HepG2 (cell line): Measurements from ENCODE around the gene PARP1. TPM values are rescaled to one million over a fixed set of nuclear protein-coding genes. Genes with fewer than 3 reads are reported as not detected.

Source experiments
- ATAC-seq: fragments of 200-7000 bp; cut with Tn5 transposase; 3 replicates; pipeline ENCODE4 v1.9.1; 2020; ENCODE audit warnings: mild to moderate bottlenecking, moderate library complexity
- BruUV-seq: library from RNA; stranded (reverse); fragments of 400-500 nt; replicated peaks from 2 replicates; lab custom pipeline; 2021; lab: Mats Ljungman, UMichigan
- CTCF ChIA-PET: fragments of 300-600 bp; formaldehyde crosslinking; extraction: SDS; loops from one replicate; lab custom pipeline; 2021; ENCODE audit warnings: low total read pairs, inconsistent platforms, low intra/inter-chr PET ratio; lab: Yijun Ruan, JAX
- POLR2A ChIA-PET: fragments of 350-600 bp; sonication (Branson Sonifier 250); formaldehyde crosslinking; loops from one replicate; lab custom pipeline; 2020; ENCODE audit warnings: antibody characterized with exemption, inconsistent platforms; lab: Yijun Ruan, JAX
- DNase-seq: peaks from one replicate; pipeline ENCODE4 v3.0.0-alpha.2; 2015; ENCODE audit warnings: low spot score
- FAIRE-seq: peaks from 3 replicates; lab custom pipeline; 2011; peaks lifted over from hg19 to GRCh38; lab: Jason Lieb, UNC
- H2AFZ ChIP-seq: one replicate; pipeline ENCODE4 v1.6.1; 2011; ENCODE audit warnings: low read length, inconsistent platforms
- H3K27ac ChIP-seq: fragments of 300-600 bp; 3 replicates; pipeline ENCODE4 v1.8.0; 2011; ENCODE audit warnings: mixed run types, mild to moderate bottlenecking, mixed read lengths, low read length, inconsistent platforms; ENCODE audit not compliant: insufficient read depth; ENCODE audit errors: extremely low read length
- H3K27me3 ChIP-seq, 2 experiments: fragments of 200-600 bp in 1 of 2; 2 replicates in 1 of 2; 3 replicates in 1 of 2; pipeline versions ENCODE4 v1.6.0 to v1.8.0; 2011; ENCODE audit warnings: low read length in 2 of 2, mild to moderate bottlenecking in 2 of 2, moderate library complexity in 2 of 2, inconsistent platforms in 1 of 2; ENCODE audit not compliant: insufficient read depth in 2 of 2, control insufficient read depth in 1 of 2
- H3K36me3 ChIP-seq, 2 experiments: fragments of 200-600 bp in 1 of 2; replicated peaks in 1 of 2; 2 replicates in 1 of 2; 3 replicates in 1 of 2; pipeline versions ENCODE4 v1.5.1 to v1.8.0; 2011; ENCODE audit warnings: low read length in 2 of 2, inconsistent platforms in 1 of 2; ENCODE audit not compliant: insufficient read depth in 2 of 2, control insufficient read depth in 1 of 2
- H3K4me1 ChIP-seq: 2 replicates; pipeline ENCODE4 v1.5.1; 2012; ENCODE audit warnings: low read length, inconsistent platforms; ENCODE audit not compliant: insufficient read depth
- H3K4me2 ChIP-seq: 2 replicates; pipeline ENCODE4 v1.6.0; 2011; ENCODE audit warnings: low read depth, low read length, inconsistent platforms
- H3K4me3 ChIP-seq, 3 experiments: fragments of 200-600 bp in 1 of 3; sonication (generic), shearing (Covaris generic) in 1 of 3; replicated peaks in 1 of 3; 2 replicates each; pipeline ENCODE4 v1.5.1; 2011 to 2016; ENCODE audit warnings: low read length in 3 of 3, inconsistent platforms in 2 of 3, low read depth in 2 of 3, mild to moderate bottlenecking in 2 of 3, control low read depth in 1 of 3, mixed read lengths in 1 of 3; ENCODE audit not compliant: insufficient read depth in 1 of 3
- H3K79me2 ChIP-seq: one replicate; pipeline ENCODE4 v1.6.1; 2011; ENCODE audit warnings: low read length, inconsistent platforms; ENCODE audit not compliant: insufficient read depth
- H3K9ac ChIP-seq: 2 replicates; pipeline ENCODE4 v1.6.0; 2011; ENCODE audit warnings: mild to moderate bottlenecking, low read depth, low read length, inconsistent platforms; ENCODE audit not compliant: insufficient read depth
- H3K9me3 ChIP-seq: 2 replicates; pipeline ENCODE4 v1.5.1; 2012; ENCODE audit warnings: mild to moderate bottlenecking, low read length
- H4K20me1 ChIP-seq: 2 replicates; pipeline ENCODE4 v1.6.0; 2011; ENCODE audit warnings: inconsistent platforms, mild to moderate bottlenecking, low read length, moderate library complexity; ENCODE audit not compliant: insufficient read depth
- CEBPG ChIP-seq: IDR thresholded peaks from 2 replicates; pipeline ENCODE4 v1.6.1; 2016
- DNMT1 ChIP-seq: sonication (generic); formaldehyde crosslinking; IDR thresholded peaks from 2 replicates; pipeline ENCODE4 v1.5.1; 2020; ENCODE audit warnings: mild to moderate bottlenecking, missing genetic modification reagents
- FOSL1 ChIP-seq: sonication (generic); formaldehyde crosslinking; IDR thresholded peaks from 2 replicates; pipeline ENCODE4 v1.9.0; 2021; ENCODE audit warnings: missing genetic modification reagents, borderline replicate concordance
- GTF3A ChIP-seq: sonication (generic); formaldehyde crosslinking; conservative IDR thresholded peaks from 2 replicates; pipeline ENCODE4 v1.4.0; 2020; ENCODE audit warnings: mild to moderate bottlenecking, missing genetic modification reagents
- HOXA3 ChIP-seq: sonication (generic); formaldehyde crosslinking; IDR thresholded peaks from 2 replicates; pipeline ENCODE4 v1.5.0; 2020; ENCODE audit warnings: missing genetic modification reagents
- POLR2AphosphoS5 ChIP-seq: IDR thresholded peaks from 2 replicates; pipeline ENCODE4 v1.6.1; 2012; ENCODE audit warnings: low read depth, low read length
- RARA ChIP-seq: IDR thresholded peaks from 2 replicates; pipeline ENCODE4 v1.6.1; 2016; ENCODE audit warnings: missing genetic modification reagents, missing compliant biosample characterization
- SALL2 ChIP-seq: sonication (generic); formaldehyde crosslinking; IDR thresholded peaks from 2 replicates; pipeline ENCODE4 v1.8.1; 2023; ENCODE audit warnings: mild to moderate bottlenecking, missing genetic modification reagents, inconsistent platforms
- SKI ChIP-seq: fragments of 450-650 bp; IDR thresholded peaks from one replicate; pipeline ENCODE4 v1.6.1; 2018; ENCODE audit warnings: mild to moderate bottlenecking; ENCODE audit not compliant: partially characterized antibody
- SRF ChIP-seq: IDR thresholded peaks from 2 replicates; pipeline ENCODE4 v1.6.1; 2011; ENCODE audit warnings: mild to moderate bottlenecking, low read depth, low read length, moderate library complexity
- SSRP1 ChIP-seq: IDR thresholded peaks from 2 replicates; pipeline ENCODE4 v1.6.1; 2016; ENCODE audit warnings: control low read depth
- ZFP82 ChIP-seq: sonication (generic); formaldehyde crosslinking; IDR thresholded peaks from 2 replicates; pipeline ENCODE4 v1.5.1; 2020; ENCODE audit warnings: mild to moderate bottlenecking, missing genetic modification reagents, borderline replicate concordance
- ZNF567 ChIP-seq: sonication (generic); formaldehyde crosslinking; IDR thresholded peaks from 2 replicates; pipeline ENCODE4 v1.8.1; 2023; ENCODE audit warnings: mild to moderate bottlenecking, missing genetic modification reagents, borderline replicate concordance
- ZNF614 ChIP-seq: IDR thresholded peaks from 2 replicates; pipeline ENCODE4 v1.6.1; 2018; ENCODE audit warnings: missing biosample characterization, missing genetic modification reagents, inconsistent platforms, borderline replicate concordance
- WGBS: methylation state at CpG from one replicate; pipeline ENCODE4 v1.1.6; 2017; ENCODE audit warnings: low lambda C conversion rate; 5-methylcytosine and 5-hydroxymethylcytosine counted together
- in situ Hi-C: cut with HindIII; loops from 2 replicates; pipeline ENCODE4 v1.10.0; 2017; ENCODE audit warnings: low pct_unique_long_range_greater_than_20kb; ENCODE audit not compliant: extremely low pct_ligation_motif_present
- intact Hi-C: fragments of 100-400 bp; cut with micrococcal nuclease; formaldehyde crosslinking; loops from one replicate; pipeline ENCODE4 v1.10.0; 2022; ENCODE audit not compliant: unreplicated experiment
- polyA plus RNA-seq, 8 experiments: library from polyadenylated mRNA; depleted of rRNA in 3 of 8; stranded (reverse) in 7 of 8; unstranded in 1 of 8; fragments of >200 nt; fragmentation: Illumina TruSeq in 4 of 8; extraction: Trizol in 4 of 8; gene quantifications; 2 replicates each; pipeline versions ENCODE4 v1.2.1 to v1.2.3, GENCODE V29; 2011 to 2016; ENCODE audit warnings: low read depth in 4 of 8, missing spikeins in 1 of 8, mixed read lengths in 1 of 8; ENCODE audit not compliant: insufficient read depth in 1 of 8
- total RNA-seq, 5 experiments: library from RNA; depleted of rRNA; stranded (reverse); fragments of >200 nt; fragmentation: Illumina TruSeq; extraction: Trizol; gene quantifications; 2 replicates each; pipeline ENCODE4 v1.2.3, GENCODE V29; 2016; ENCODE audit warnings: low read depth in 1 of 5
- TF ChIP-seq, protein P1 (sequence below): sonication (generic); formaldehyde crosslinking; IDR thresholded peaks from 2 replicates; pipeline ENCODE4 v1.4.0; 2020; ENCODE audit warnings: missing genetic modification reagents
- TF ChIP-seq, protein P2 (sequence below): sonication (generic); formaldehyde crosslinking; IDR thresholded peaks from 2 replicates; pipeline ENCODE4 v1.4.0; 2020; ENCODE audit warnings: missing genetic modification reagents, low read depth, mild to moderate bottlenecking, borderline replicate concordance
- TF ChIP-seq, protein P3 (sequence below): sonication (generic); formaldehyde crosslinking; IDR thresholded peaks from 2 replicates; pipeline ENCODE4 v1.4.0; 2020; ENCODE audit warnings: missing genetic modification reagents; ENCODE audit errors: not compliant biosample characterization
- TF ChIP-seq, protein P4 (sequence below): sonication (generic); formaldehyde crosslinking; IDR thresholded peaks from 2 replicates; pipeline ENCODE4 v1.4.0; 2020; ENCODE audit warnings: missing genetic modification reagents

Gene PARP1
- total and polyA plus RNA-seq, 2 of the 13 experiments (the other 11 are each of a cell fraction or from before 2014, with no cell fraction given): 50.1 to 85.2 TPM

DNA sequence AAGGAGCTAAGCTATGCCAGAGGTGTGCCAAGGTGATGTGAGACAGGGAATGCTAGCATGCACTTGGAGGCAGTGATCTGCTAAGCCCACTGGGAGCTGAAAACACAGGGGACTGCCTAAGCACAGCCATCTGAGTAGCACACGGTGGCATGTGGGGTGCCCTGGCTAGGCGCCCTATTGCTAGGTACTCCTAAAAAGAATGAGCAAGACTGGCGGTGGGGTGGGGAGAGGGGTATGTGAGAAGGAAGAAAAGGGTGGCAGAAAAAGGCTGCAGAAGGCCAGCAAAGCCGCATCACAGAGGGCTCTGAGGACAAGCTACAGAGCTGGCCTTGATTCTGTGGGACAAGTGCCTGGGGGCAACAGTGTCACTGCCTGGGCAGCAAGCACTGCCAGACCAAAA lies 23.9 kb downstream of the PARP1 start:
- Histone ChIP-seq H3K79me2 (no peaks in the 10 kb centered on the region), H4K20me1 (no peaks in the 10 kb centered on the region), H3K27me3 (no peaks in the 10 kb centered on the region), H3K4me2 (no peak overlapping the region), H3K4me3 (no peak overlapping the region), H2AFZ (no peak overlapping the region), H3K4me1 (no peaks in the 10 kb centered on the region), H3K9me3 (no peaks in the 10 kb centered on the region), H3K9ac (no peak overlapping the region), H3K36me3 (peaks cover 39 to 93% of the 10 kb centered on the region in 2 experiments), H3K27ac (no peak overlapping the region)
- ChIA-PET CTCF (no interaction called here), POLR2A (no interaction called here)
- 95% methylated on average over 4 of the region's 4 CpGs for WGBS
- intact Hi-C loops (no loop called here), in situ Hi-C loops (no loop called here)
- no peak for ATAC-seq
- FAIRE-seq: no peak
- TF ChIP-seq, protein P1, sequence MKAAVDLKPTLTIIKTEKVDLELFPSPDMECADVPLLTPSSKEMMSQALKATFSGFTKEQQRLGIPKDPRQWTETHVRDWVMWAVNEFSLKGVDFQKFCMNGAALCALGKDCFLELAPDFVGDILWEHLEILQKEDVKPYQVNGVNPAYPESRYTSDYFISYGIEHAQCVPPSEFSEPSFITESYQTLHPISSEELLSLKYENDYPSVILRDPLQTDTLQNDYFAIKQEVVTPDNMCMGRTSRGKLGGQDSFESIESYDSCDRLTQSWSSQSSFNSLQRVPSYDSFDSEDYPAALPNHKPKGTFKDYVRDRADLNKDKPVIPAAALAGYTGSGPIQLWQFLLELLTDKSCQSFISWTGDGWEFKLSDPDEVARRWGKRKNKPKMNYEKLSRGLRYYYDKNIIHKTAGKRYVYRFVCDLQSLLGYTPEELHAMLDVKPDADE (CRISPR knock-in tag): no peak
- TF ChIP-seq, protein P2, sequence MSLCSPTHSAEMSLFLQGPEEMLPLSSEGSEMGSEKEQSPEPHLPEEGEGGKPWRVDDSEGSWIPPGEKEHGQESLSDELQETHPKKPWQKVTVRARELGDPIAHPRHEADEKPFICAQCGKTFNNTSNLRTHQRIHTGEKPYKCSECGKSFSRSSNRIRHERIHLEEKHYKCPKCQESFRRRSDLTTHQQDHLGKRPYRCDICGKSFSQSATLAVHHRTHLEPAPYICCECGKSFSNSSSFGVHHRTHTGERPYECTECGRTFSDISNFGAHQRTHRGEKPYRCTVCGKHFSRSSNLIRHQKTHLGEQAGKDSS (CRISPR knock-in tag): no peak
- no peak for TF ChIP-seq FOSL1 (CRISPR knock-in tag)
- TF ChIP-seq, protein P3, sequence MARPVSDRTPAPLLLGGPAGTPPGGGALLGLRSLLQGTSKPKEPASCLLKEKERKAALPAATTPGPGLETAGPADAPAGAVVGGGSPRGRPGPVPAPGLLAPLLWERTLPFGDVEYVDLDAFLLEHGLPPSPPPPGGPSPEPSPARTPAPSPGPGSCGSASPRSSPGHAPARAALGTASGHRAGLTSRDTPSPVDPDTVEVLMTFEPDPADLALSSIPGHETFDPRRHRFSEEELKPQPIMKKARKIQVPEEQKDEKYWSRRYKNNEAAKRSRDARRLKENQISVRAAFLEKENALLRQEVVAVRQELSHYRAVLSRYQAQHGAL (CRISPR knock-in tag): no peak
- no peak for TF ChIP-seq ZNF614
- TF ChIP-seq CEBPG (CRISPR knock-in tag): no peak
- TF ChIP-seq SKI: no peak
- no peak for TF ChIP-seq SSRP1 (CRISPR knock-in tag)
- no peak for TF ChIP-seq HOXA3 (CRISPR knock-in tag)
- TF ChIP-seq, protein P4, sequence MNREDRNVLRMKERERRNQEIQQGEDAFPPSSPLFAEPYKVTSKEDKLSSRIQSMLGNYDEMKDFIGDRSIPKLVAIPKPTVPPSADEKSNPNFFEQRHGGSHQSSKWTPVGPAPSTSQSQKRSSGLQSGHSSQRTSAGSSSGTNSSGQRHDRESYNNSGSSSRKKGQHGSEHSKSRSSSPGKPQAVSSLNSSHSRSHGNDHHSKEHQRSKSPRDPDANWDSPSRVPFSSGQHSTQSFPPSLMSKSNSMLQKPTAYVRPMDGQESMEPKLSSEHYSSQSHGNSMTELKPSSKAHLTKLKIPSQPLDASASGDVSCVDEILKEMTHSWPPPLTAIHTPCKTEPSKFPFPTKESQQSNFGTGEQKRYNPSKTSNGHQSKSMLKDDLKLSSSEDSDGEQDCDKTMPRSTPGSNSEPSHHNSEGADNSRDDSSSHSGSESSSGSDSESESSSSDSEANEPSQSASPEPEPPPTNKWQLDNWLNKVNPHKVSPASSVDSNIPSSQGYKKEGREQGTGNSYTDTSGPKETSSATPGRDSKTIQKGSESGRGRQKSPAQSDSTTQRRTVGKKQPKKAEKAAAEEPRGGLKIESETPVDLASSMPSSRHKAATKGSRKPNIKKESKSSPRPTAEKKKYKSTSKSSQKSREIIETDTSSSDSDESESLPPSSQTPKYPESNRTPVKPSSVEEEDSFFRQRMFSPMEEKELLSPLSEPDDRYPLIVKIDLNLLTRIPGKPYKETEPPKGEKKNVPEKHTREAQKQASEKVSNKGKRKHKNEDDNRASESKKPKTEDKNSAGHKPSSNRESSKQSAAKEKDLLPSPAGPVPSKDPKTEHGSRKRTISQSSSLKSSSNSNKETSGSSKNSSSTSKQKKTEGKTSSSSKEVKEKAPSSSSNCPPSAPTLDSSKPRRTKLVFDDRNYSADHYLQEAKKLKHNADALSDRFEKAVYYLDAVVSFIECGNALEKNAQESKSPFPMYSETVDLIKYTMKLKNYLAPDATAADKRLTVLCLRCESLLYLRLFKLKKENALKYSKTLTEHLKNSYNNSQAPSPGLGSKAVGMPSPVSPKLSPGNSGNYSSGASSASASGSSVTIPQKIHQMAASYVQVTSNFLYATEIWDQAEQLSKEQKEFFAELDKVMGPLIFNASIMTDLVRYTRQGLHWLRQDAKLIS: no peak
- no peak for TF ChIP-seq POLR2AphosphoS5
- TF ChIP-seq ZFP82 (CRISPR knock-in tag): no peak
- no peak for TF ChIP-seq GTF3A (CRISPR knock-in tag)
- TF ChIP-seq DNMT1 (CRISPR knock-in tag): no peak
- TF ChIP-seq RARA: no peak
- no peak for TF ChIP-seq ZNF567 (CRISPR knock-in tag)
- no peak for TF ChIP-seq SALL2
- no peak for TF ChIP-seq SRF
- DNase-seq: no peak
- no TSS peak for BruUV-seq
